Endothelial cell of umbilical vein (primary cell): ENCODE results near the gene CFAP46.

Experiments used
- CTCF ChIP-seq, 2 donors: IDR thresholded peaks; 1 replicate in 1 of 2; 2 replicates in 1 of 2; pipeline ENCODE4 v1.5.1; 2011; ENCODE audit warnings: low read length in 2 of 2, mild to moderate bottlenecking in 2 of 2, moderate library complexity in 2 of 2, control low read depth in 1 of 2, inconsistent platforms in 1 of 2, low read depth in 1 of 2; ENCODE audit not compliant: insufficient read depth in 1 of 2; ENCODE audit errors: extremely low read depth in 1 of 2
- EZH2 ChIP-seq: IDR thresholded peaks from 2 replicates; pipeline ENCODE4 v1.6.1; 2012; ENCODE audit warnings: borderline replicate concordance, low read depth, mild to moderate bottlenecking, moderate library complexity, low read length, inconsistent platforms; ENCODE audit not compliant: severe bottlenecking
- GATA2 ChIP-seq: IDR thresholded peaks from 2 replicates; pipeline ENCODE4 v1.7.0; 2011; ENCODE audit warnings: low read depth, mild to moderate bottlenecking, moderate library complexity, mixed read lengths, low read length; ENCODE audit not compliant: insufficient read length, insufficient read depth
- JUN ChIP-seq: IDR thresholded peaks from 2 replicates; pipeline ENCODE4 v1.6.1; 2011; ENCODE audit warnings: borderline replicate concordance, low read depth; ENCODE audit not compliant: insufficient read length, insufficient read depth
- MYC ChIP-seq: IDR thresholded peaks from one replicate; pipeline ENCODE4 v1.6.1; 2011; ENCODE audit warnings: mild to moderate bottlenecking, low read depth, low read length
- POLR2A ChIP-seq: IDR thresholded peaks from 2 replicates; pipeline ENCODE4 v1.6.1; 2012; ENCODE audit warnings: low read depth, mild to moderate bottlenecking, control low read depth, low read length
- POLR2AphosphoS5 ChIP-seq: IDR thresholded peaks from 2 replicates; pipeline ENCODE4 v1.6.1; 2012; ENCODE audit warnings: low read depth, mild to moderate bottlenecking, control low read depth, low read length, moderate library complexity; ENCODE audit not compliant: insufficient read depth
- TF ChIP-seq, protein P1 (sequence below): IDR thresholded peaks from 2 replicates; pipeline ENCODE4 v1.6.1; 2011; ENCODE audit not compliant: insufficient read depth, insufficient read length

- no peak for TF ChIP-seq CTCF (IDR thresholded peaks at IDR 0.05; ENCODE audit: extremely low read depth in 1 of 2, insufficient read depth in 1 of 2, low read depth in 1 of 2, low read length in 2 of 2)
- no peak for TF ChIP-seq EZH2
- TF ChIP-seq, protein P1, sequence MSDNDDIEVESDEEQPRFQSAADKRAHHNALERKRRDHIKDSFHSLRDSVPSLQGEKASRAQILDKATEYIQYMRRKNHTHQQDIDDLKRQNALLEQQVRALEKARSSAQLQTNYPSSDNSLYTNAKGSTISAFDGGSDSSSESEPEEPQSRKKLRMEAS = no peak
- TF ChIP-seq MYC = no peak
- TF ChIP-seq POLR2A = no peak
- TF ChIP-seq JUN = no peak
- no peak for TF ChIP-seq GATA2
- TF ChIP-seq POLR2AphosphoS5 = no peak
Measured at GRCh38 chr10:132811891-132812481, 130.4 kb downstream of the CFAP46 start.
